Measurements from ENCODE around the gene ZSWIM5. TPM values are rescaled to one million over a fixed set of nuclear protein-coding genes. Genes with fewer than 3 reads are reported as not detected.

ZSWIM5 gene
- total RNA-seq, 1 experiment from 2014 or later, result 2.2 TPM

GRCh38 chr1:45010855-45011811, 195.3 kb downstream of the ZSWIM5 start, which contains the start of gene HECTD3:
HECTD3 (minus strand) TSS chr1:45011324; CDS start chr1:45011257, 67 bp downstream.
- peak; percentile 56 for ATAC-seq
- ChIA-PET CTCF (interaction anchor here (0.6 to 13.0 kb wide), 23 partner anchors 20 to 481 kb away, joined by 3 to 317 read pairs (median 4); partner anchors contain the start of genes EIF2B3, PLK3 and TESK2), POLR2A (interaction anchor here (0.5 to 2.7 kb wide), 19 partner anchors 10 to 329 kb away, joined by 3 to 11 read pairs (median 3); partner anchors contain the start of genes EIF2B3, HPDL, MUTYH and PLK3)
- Mint-ChIP-seq H3K4me3 (peak within 1 kb of the TSS; percentile 79), H3K27ac (peak within 1 kb of the TSS; percentile 77), H3K36me3 (peaks cover 2% of the 10 kb centered on the region), H3K4me1 (peaks cover 21% of the 10 kb centered on the region), H3K27me3 (ENCODE audit: low read depth) (peaks cover 5% of the 10 kb centered on the region; the same call in 1 of the 2 replicates), H3K9me3 (no peaks in the 10 kb centered on the region)
- peak; percentile 56 for DNase-seq (ENCODE audit: low spot score)
- TF ChIP-seq ATF2 (CRISPR knock-in tag; IDR thresholded peaks at IDR 0.05; ENCODE audit: borderline replicate concordance, low read depth) (no peak), STAT6 (CRISPR knock-in tag; conservative IDR thresholded peaks at IDR 0.05; ENCODE audit: low read depth) (no peak), SMAD3 (CRISPR knock-in tag; IDR thresholded peaks at IDR 0.05; ENCODE audit: borderline replicate concordance) (peak; percentile 62; the same call in 1 of the 2 replicates), FOXP4 (CRISPR knock-in tag; IDR thresholded peaks at IDR 0.05) (no peak), ATF6 (CRISPR knock-in tag; IDR thresholded peaks at IDR 0.05) (no peak), CREB1 (CRISPR knock-in tag; IDR thresholded peaks at IDR 0.05) (0 out of 2 replicates have a peak, but pooled peaks have one; percentile 35), HMGXB4 (CRISPR knock-in tag; IDR thresholded peaks at IDR 0.05) (peak; percentile 72; the same call in 1 of the 2 replicates), USF1 (CRISPR knock-in tag; IDR thresholded peaks at IDR 0.05) (peak; percentile 41; the same call in 1 of the 2 replicates), FOXK1 (CRISPR knock-in tag; IDR thresholded peaks at IDR 0.05) (0 out of 2 replicates have a peak, but pooled peaks have one; percentile 33), KAT7 (CRISPR knock-in tag; IDR thresholded peaks at IDR 0.05; ENCODE audit: borderline replicate concordance) (no peak)

Measured in WTC11 (cell line).